Measurements from ENCODE around the gene CTAGE15.
"Not testable (repeated sequence)": the region's sequence is repeated elsewhere in the genome, so short reads cannot be mapped to it uniquely, and the experiment has no call there.

CTAGE15 gene

GRCh38 chr7:143571501-143571900 is at the start of gene CTAGE15:
CTAGE15 (plus strand) TSS chr7:143571801; CDS start chr7:143571818, 17 bp downstream.
- DNase-seq, result not testable (repeated sequence)

- DNase-seq, result not testable (repeated sequence)
Measured at GRCh38 chr7:143522309-143522916, 49.2 kb upstream of the CTAGE15 start.

GRCh38 chr7:143531169-143531926 is 40.3 kb upstream of the CTAGE15 start:
- not testable (repeated sequence) for DNase-seq

GRCh38 chr7:143531932-143532331 is 39.7 kb upstream of the CTAGE15 start:
- DNase-seq, result not testable (repeated sequence)

GRCh38 chr7:143533213-143533839 is 38.3 kb upstream of the CTAGE15 start:
- DNase-seq, result not testable (repeated sequence)

- DNase-seq, result not testable (repeated sequence)
Measured at GRCh38 chr7:143536443-143536842, 35.2 kb upstream of the CTAGE15 start.

- not testable (repeated sequence) for DNase-seq
Measured at GRCh38 chr7:143543288-143544038, 28.1 kb upstream of the CTAGE15 start.

- not testable (repeated sequence) for DNase-seq
Measured at GRCh38 chr7:143555968-143556367, 15.6 kb upstream of the CTAGE15 start.

- DNase-seq, result not testable (repeated sequence)
Measured at GRCh38 chr7:143563306-143563705, 8.3 kb upstream of the CTAGE15 start.

- DNase-seq, result not testable (repeated sequence)
Measured at GRCh38 chr7:143566001-143566400, 5.6 kb upstream of the CTAGE15 start.

- DNase-seq, result not testable (repeated sequence)
Measured at GRCh38 chr7:143588183-143588582, 16.6 kb downstream of the CTAGE15 start.

- DNase-seq, result not testable (repeated sequence)
Measured at GRCh38 chr7:143589897-143590296, 18.3 kb downstream of the CTAGE15 start.

- not testable (repeated sequence) for DNase-seq
Measured at GRCh38 chr7:143598086-143598485, 26.5 kb downstream of the CTAGE15 start.

- not testable (repeated sequence) for DNase-seq
Measured at GRCh38 chr7:143603549-143603948, 31.9 kb downstream of the CTAGE15 start.

- DNase-seq, result not testable (repeated sequence)
Measured at GRCh38 chr7:143606088-143606487, 34.5 kb downstream of the CTAGE15 start.

- not testable (repeated sequence) for DNase-seq
Measured at GRCh38 chr7:143615545-143615944, 43.9 kb downstream of the CTAGE15 start.

- not testable (repeated sequence) for DNase-seq
Measured at GRCh38 chr7:143617204-143617603, 45.6 kb downstream of the CTAGE15 start.

- DNase-seq, result not testable (repeated sequence)
Measured at GRCh38 chr7:143620058-143620457, 48.5 kb downstream of the CTAGE15 start.

- DNase-seq, result not testable (repeated sequence)
Measured at GRCh38 chr7:143620646-143621045, 49.0 kb downstream of the CTAGE15 start, which contains the start of gene TCAF2. TCAF2 (plus strand) TSS chr7:143620974.

GRCh38 chr7:143621175-143621574 is 49.6 kb downstream of the CTAGE15 start:
- DNase-seq, result not testable (repeated sequence)

- not testable (repeated sequence) for DNase-seq
Measured at GRCh38 chr7:143622130-143622529, 50.5 kb downstream of the CTAGE15 start.
